Prostate gland (tissue), 2 donors: ENCODE measurements around the gene PCDHGB5.

Experiments
- CTCF ChIP-seq, 4 experiments: fragments of 200-600 bp in 2 of 4; fragments of 450-650 bp in 2 of 4; sonication (generic) in 2 of 4; IDR thresholded peaks; 1 replicate in 3 of 4; 2 replicates in 1 of 4; pipeline ENCODE4 v1.5.1; 2016 to 2019; ENCODE audit warnings: antibody characterized with exemption in 4 of 4, mild to moderate bottlenecking in 2 of 4, moderate library complexity in 2 of 4
- POLR2A ChIP-seq: fragments of 450-650 bp; IDR thresholded peaks from one replicate; pipeline ENCODE4 v1.6.1; 2016; ENCODE audit warnings: antibody characterized with exemption, mild to moderate bottlenecking

GRCh38 chr5:141389153-141390042 is 8.3 kb upstream of the PCDHGB5 start:
- TF ChIP-seq CTCF (IDR thresholded peaks at IDR 0.05) (no peak), POLR2A (no peak)
